CD4-positive, alpha-beta T cell (primary cell): ENCODE data around the gene ANAPC10. TPM values are rescaled to one million over a fixed set of nuclear protein-coding genes. Genes with fewer than 3 reads are reported as not detected.
A peak's percentile ranks its signal among the peaks of the same experiment; 100 is the strongest.

Experiments used
- ATAC-seq: fragments of 200-7000 bp; cut with Tn5 transposase; one replicate; pipeline ENCODE4 v1.10.0; 2022; ENCODE audit warnings: mild to moderate bottlenecking; ENCODE audit not compliant: poor library complexity
- CTCF ChIA-PET: fragments of 350-600 bp; sonication (Branson Sonifier 250); formaldehyde crosslinking; loops from one replicate; lab custom pipeline; 2021; ENCODE audit warnings: antibody characterized with exemption, inconsistent platforms; lab: Charles Lee
- POLR2A ChIA-PET: fragments of 350-600 bp; sonication (Branson Sonifier 250); formaldehyde crosslinking; loops from one replicate; lab custom pipeline; 2021; ENCODE audit warnings: antibody characterized with exemption, inconsistent platforms; lab: Charles Lee
- DNase-seq, 14 experiments: peaks; one replicate each; pipeline ENCODE4 v3.0.0-alpha.2; 2013 to 2020; ENCODE audit warnings: mixed read lengths in 2 of 14
- H3K27ac ChIP-seq, 2 donors: one replicate each; pipeline versions ENCODE4 v1.5.1 to v1.7.0; 2013; ENCODE audit warnings: low read length in 2 of 2, low read depth in 1 of 2, mild to moderate bottlenecking in 1 of 2
- H3K27me3 ChIP-seq, 2 experiments: 1 replicate in 1 of 2; 2 replicates in 1 of 2; pipeline versions ENCODE4 v1.6.1 to v1.7.0; 2013; ENCODE audit warnings: low read length in 2 of 2, control low read depth in 1 of 2, mild to moderate bottlenecking in 1 of 2, moderate library complexity in 1 of 2; ENCODE audit not compliant: insufficient read depth in 2 of 2, control insufficient read depth in 1 of 2
- H3K36me3 ChIP-seq: one replicate; pipeline ENCODE4 v1.6.1; 2013; ENCODE audit warnings: low read length, control low read depth; ENCODE audit not compliant: insufficient read depth
- H3K4me1 ChIP-seq: one replicate; pipeline ENCODE4 v1.6.1; 2013; ENCODE audit warnings: low read length, control low read depth; ENCODE audit not compliant: insufficient read depth
- H3K4me3 ChIP-seq: one replicate; pipeline ENCODE4 v1.5.1; 2013; ENCODE audit warnings: mild to moderate bottlenecking, low read length, moderate library complexity
- H3K9me3 ChIP-seq, 2 experiments: 1 replicate in 1 of 2; 2 replicates in 1 of 2; pipeline versions ENCODE4 v1.6.1 to v1.7.0; 2013; ENCODE audit warnings: low read length in 2 of 2, mild to moderate bottlenecking in 2 of 2, control low read depth in 1 of 2, moderate library complexity in 1 of 2; ENCODE audit not compliant: control insufficient read depth in 1 of 2, insufficient read depth in 1 of 2
- H3K27ac Mint-ChIP-seq: one replicate; pipeline ENCODE4 v1.8.0; 2020; ENCODE audit warnings: mixed read lengths
- H3K27me3 Mint-ChIP-seq: one replicate; pipeline ENCODE4 v1.8.0; 2021; ENCODE audit warnings: mixed read lengths
- H3K36me3 Mint-ChIP-seq: one replicate; pipeline ENCODE4 v1.8.0; 2021; ENCODE audit warnings: low read depth, mixed read lengths
- H3K4me1 Mint-ChIP-seq: one replicate; pipeline ENCODE4 v1.8.0; 2021; ENCODE audit warnings: low read depth, mixed read lengths
- H3K4me3 Mint-ChIP-seq: one replicate; pipeline ENCODE4 v1.8.0; 2020; ENCODE audit warnings: mild to moderate bottlenecking, mixed read lengths
- H3K9me3 Mint-ChIP-seq: one replicate; pipeline ENCODE4 v1.8.0; 2020; ENCODE audit warnings: mixed read lengths
- intact Hi-C, 2 experiments: fragments of 100-400 bp; cut with DNase I in 1 of 2; cut with micrococcal nuclease in 1 of 2; formaldehyde crosslinking; loops; one replicate each; pipeline versions ENCODE4 v1.15.1 to v1.9.0; 2023 to 2025; cut with DNase I, micrococcal nuclease
- total RNA-seq, 174 experiments: library from RNA in 2 of 174; stranded (reverse) in 2 of 174; gene quantifications; one replicate each; pipeline ENCODE4 v1.2.3 and lab custom pipeline; 2021 to 2026
- TF ChIP-seq, protein P1 (sequence below): fragments of 200-600 bp; IDR thresholded peaks from one replicate; pipeline ENCODE4 v1.8.0; 2022; ENCODE audit warnings: antibody characterized with exemption, mild to moderate bottlenecking

Gene ANAPC10
- total RNA-seq, 2 experiments from 2014 or later = 25.8 to 27.5 TPM

DNA sequence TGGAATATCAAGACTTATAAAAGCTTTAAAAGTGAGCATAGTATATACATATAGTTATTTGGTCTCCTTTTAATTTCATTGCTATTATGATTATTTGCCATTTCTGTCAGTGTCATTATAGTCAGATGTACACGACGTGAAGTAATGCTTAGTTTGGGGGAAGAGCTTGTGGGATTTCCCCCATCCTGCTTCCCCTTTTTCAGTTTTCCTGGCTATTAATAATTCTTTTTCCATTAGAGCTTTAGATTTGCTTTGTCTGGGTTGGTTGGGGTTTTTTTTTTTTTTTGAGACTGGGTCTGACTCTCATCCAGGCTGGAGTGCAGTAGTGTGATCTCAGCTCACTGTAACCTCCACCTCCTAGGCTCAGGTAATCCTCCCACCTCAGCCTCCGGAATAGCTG, 5.5 kb upstream of the ANAPC10 start:
- CTCF ChIA-PET = interaction anchor here (0.6 kb wide), 1 partner anchor 63 kb away, joined by 3 read pairs; no protein-coding TSS in a partner anchor
- Histone ChIP-seq H3K4me1 (peaks cover 12% of the 10 kb centered on the region), H3K27me3 (no peaks in the 10 kb centered on the region), H3K9me3 (no peaks in the 10 kb centered on the region), H3K4me3 (no peak overlapping the region), H3K36me3 (peaks cover 45% of the 10 kb centered on the region), H3K27ac (no peak overlapping the region)
- Mint-ChIP-seq H3K4me3 (no peak overlapping the region), H3K9me3 (no peaks in the 10 kb centered on the region), H3K27me3 (no peaks in the 10 kb centered on the region), H3K36me3 (peaks cover 45% of the 10 kb centered on the region), H3K4me1 (peaks cover 27% of the 10 kb centered on the region), H3K27ac (no peak overlapping the region)
- ATAC-seq = no peak
- TF ChIP-seq, protein P1, sequence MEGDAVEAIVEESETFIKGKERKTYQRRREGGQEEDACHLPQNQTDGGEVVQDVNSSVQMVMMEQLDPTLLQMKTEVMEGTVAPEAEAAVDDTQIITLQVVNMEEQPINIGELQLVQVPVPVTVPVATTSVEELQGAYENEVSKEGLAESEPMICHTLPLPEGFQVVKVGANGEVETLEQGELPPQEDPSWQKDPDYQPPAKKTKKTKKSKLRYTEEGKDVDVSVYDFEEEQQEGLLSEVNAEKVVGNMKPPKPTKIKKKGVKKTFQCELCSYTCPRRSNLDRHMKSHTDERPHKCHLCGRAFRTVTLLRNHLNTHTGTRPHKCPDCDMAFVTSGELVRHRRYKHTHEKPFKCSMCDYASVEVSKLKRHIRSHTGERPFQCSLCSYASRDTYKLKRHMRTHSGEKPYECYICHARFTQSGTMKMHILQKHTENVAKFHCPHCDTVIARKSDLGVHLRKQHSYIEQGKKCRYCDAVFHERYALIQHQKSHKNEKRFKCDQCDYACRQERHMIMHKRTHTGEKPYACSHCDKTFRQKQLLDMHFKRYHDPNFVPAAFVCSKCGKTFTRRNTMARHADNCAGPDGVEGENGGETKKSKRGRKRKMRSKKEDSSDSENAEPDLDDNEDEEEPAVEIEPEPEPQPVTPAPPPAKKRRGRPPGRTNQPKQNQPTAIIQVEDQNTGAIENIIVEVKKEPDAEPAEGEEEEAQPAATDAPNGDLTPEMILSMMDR = no peak
- intact Hi-C loops = loop anchor here in 1 of 2 experiments (5.0 kb wide), 1 partner anchor 1586 kb away; no protein-coding TSS in a partner anchor
- POLR2A ChIA-PET = interaction anchor here (1.6 kb wide), 1 partner anchor 76 kb away, joined by 5 read pairs; no protein-coding TSS in a partner anchor
- DNase-seq = peak in 2 of 14 experiments; percentile 24 to 36

DNA sequence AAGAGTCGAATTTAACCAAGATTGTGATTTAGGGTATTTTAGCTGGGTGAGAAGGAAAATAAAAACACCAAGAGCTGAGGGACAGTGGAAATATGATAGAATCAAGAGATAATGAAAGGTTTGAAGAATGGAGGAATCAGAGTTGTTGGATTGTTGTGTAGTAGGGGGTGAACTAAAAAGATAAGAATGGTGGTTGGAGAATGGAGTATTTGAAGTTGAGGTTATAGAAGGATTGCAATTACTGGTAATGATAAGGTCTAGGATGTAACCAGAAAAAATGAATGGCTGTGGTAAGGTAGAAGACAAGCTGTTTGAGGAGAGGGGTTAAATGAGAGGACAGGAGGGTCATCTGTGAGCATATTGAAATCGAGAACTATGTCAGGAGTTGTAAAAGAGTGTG, 4.6 kb upstream of the ANAPC10 start:
- no peak for ATAC-seq
- CTCF ChIA-PET = no interaction called here
- TF ChIP-seq, protein P1 = no peak
- POLR2A ChIA-PET = no interaction called here
- Mint-ChIP-seq H3K4me3 (no peak overlapping the region), H3K4me1 (peaks cover 34% of the 10 kb centered on the region), H3K27ac (no peak overlapping the region), H3K27me3 (no peaks in the 10 kb centered on the region), H3K36me3 (peaks cover 45% of the 10 kb centered on the region), H3K9me3 (no peaks in the 10 kb centered on the region)
- intact Hi-C loops = loop anchor here in 1 of 2 experiments (5.0 kb wide), 1 partner anchor 1585 kb away; no protein-coding TSS in a partner anchor
- H3K4me3 ChIP-seq = no peak overlapping the region
- H3K4me1 ChIP-seq = peaks cover 16% of the 10 kb centered on the region
- DNase-seq = no peak
- no peak overlapping the region for H3K27ac ChIP-seq
- H3K27me3 ChIP-seq = no peaks in the 10 kb centered on the region
- peaks cover 38% of the 10 kb centered on the region for H3K36me3 ChIP-seq
- H3K9me3 ChIP-seq = no peaks in the 10 kb centered on the region

DNA sequence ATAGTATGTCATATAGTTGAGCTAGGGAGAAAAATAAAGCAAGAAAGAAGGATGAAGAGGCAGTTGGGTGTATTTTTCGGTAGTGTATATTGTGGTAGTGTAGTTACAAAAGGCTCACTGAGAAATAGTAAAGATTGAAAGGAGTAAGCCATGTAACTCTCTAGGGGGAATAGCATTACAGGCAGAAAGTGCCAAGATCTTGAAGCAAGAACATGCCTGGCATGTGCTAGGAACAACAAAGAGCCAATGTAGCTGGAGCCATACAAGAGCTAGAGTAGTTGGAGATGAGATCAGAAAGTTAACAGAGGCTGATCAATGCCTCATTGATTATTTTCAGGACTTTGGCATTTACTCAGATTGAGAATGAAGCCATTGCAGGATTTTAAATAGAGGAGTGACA, 3.1 kb upstream of the ANAPC10 start:
- Mint-ChIP-seq H3K27me3 (no peaks in the 10 kb centered on the region), H3K9me3 (no peaks in the 10 kb centered on the region), H3K36me3 (peaks cover 36% of the 10 kb centered on the region), H3K4me3 (no peak overlapping the region), H3K27ac (no peak overlapping the region), H3K4me1 (peaks cover 34% of the 10 kb centered on the region)
- Histone ChIP-seq H3K27ac (no peak overlapping the region), H3K4me3 (no peak overlapping the region), H3K27me3 (no peaks in the 10 kb centered on the region), H3K4me1 (peaks cover 26% of the 10 kb centered on the region), H3K9me3 (no peaks in the 10 kb centered on the region), H3K36me3 (peaks cover 23% of the 10 kb centered on the region)
- intact Hi-C loops = loop anchor here in 1 of 2 experiments (5.0 kb wide), 1 partner anchor 1584 kb away; no protein-coding TSS in a partner anchor
- ChIA-PET CTCF (no interaction called here), POLR2A (interaction anchor here (1.5 kb wide), 1 partner anchor 80 kb away, joined by 4 read pairs; the partner anchor contains the start of gene OTUD4)
- ATAC-seq (no peak), DNase-seq (no peak)
- TF ChIP-seq, protein P1 = no peak
